SK-N-SH (cell line): ENCODE measurements around the gene SERTAD2. TPM values are rescaled to one million over a fixed set of nuclear protein-coding genes. Genes with fewer than 3 reads are reported as not detected.

Experiments
- CTCF ChIA-PET: fragments of 300-600, 350-600 bp; formaldehyde crosslinking; extraction: SDS; loops from one replicate; lab custom pipeline; 2021; lab: Yijun Ruan, JAX
- POLR2A ChIA-PET: fragments of 350-600 bp; sonication (Branson Sonifier 250); formaldehyde crosslinking; extraction: SDS; loops from one replicate; lab custom pipeline; 2020; ENCODE audit warnings: antibody characterized with exemption, inconsistent platforms; lab: Yijun Ruan, JAX
- DNase-seq: peaks from one replicate; pipeline ENCODE4 v3.0.0; 2012
- H2AFZ ChIP-seq: fragments of 200-600 bp; sonication (generic); 2 replicates; pipeline ENCODE4 v1.8.1; 2016; ENCODE audit warnings: antibody characterized with exemption, mild to moderate bottlenecking, low read depth
- H3F3A ChIP-seq: fragments of 200-600 bp; sonication (generic); replicated peaks from 2 replicates; pipeline ENCODE3; 2016; ENCODE audit warnings: antibody characterized with exemption, mild to moderate bottlenecking; ENCODE audit not compliant: insufficient read depth
- H3K27ac ChIP-seq, 2 experiments: fragments of 200-500 bp in 1 of 2; fragments of 200-600 bp in 1 of 2; sonication (Bioruptor generic) in 1 of 2; sonication (generic), shearing (Covaris generic) in 1 of 2; 2 replicates each; pipeline versions ENCODE4 v1.5.1 to v1.6.1; 2014 to 2016; ENCODE audit warnings: low read depth in 2 of 2, inconsistent platforms in 1 of 2, low read length in 1 of 2, mild to moderate bottlenecking in 1 of 2, mixed read lengths in 1 of 2
- H3K27me3 ChIP-seq: fragments of 200-600 bp; sonication (generic), shearing (Covaris generic); 2 replicates; pipeline ENCODE4 v1.6.1; 2016; ENCODE audit warnings: mixed run types; ENCODE audit not compliant: insufficient read depth
- H3K36me3 ChIP-seq, 2 experiments: fragments of 200-500 bp in 1 of 2; fragments of 200-600 bp in 1 of 2; sonication (Bioruptor generic) in 1 of 2; sonication (generic) in 1 of 2; replicated peaks in 1 of 2; 2 replicates each; pipeline versions ENCODE3 to v1.5.1; 2014 to 2016; ENCODE audit warnings: low read length in 1 of 2, mild to moderate bottlenecking in 1 of 2; ENCODE audit not compliant: insufficient read depth in 2 of 2, control insufficient read depth in 1 of 2
- H3K4me1 ChIP-seq, 2 experiments: fragments of 200-500 bp in 1 of 2; fragments of 200-600 bp in 1 of 2; sonication (Bioruptor generic) in 1 of 2; sonication (generic), shearing (Covaris generic) in 1 of 2; 2 replicates each; pipeline versions ENCODE4 v1.5.1 to v1.6.1; 2014 to 2016; ENCODE audit warnings: low read depth in 1 of 2, low read length in 1 of 2, mixed run types in 1 of 2; ENCODE audit not compliant: insufficient read depth in 2 of 2, control insufficient read depth in 1 of 2
- H3K4me2 ChIP-seq: fragments of 200-600 bp; sonication (generic), shearing (Covaris generic); 2 replicates; pipeline ENCODE4 v1.6.1; 2017; ENCODE audit warnings: mixed run types
- H3K4me3 ChIP-seq, 2 experiments: fragments of 200-500 bp in 1 of 2; fragments of 200-600 bp in 1 of 2; sonication (Bioruptor generic) in 1 of 2; sonication (generic), shearing (Covaris generic) in 1 of 2; 2 replicates each; pipeline versions ENCODE4 v1.5.1 to v1.8.1; 2014 to 2016; ENCODE audit warnings: low read depth in 2 of 2, inconsistent platforms in 1 of 2, low read length in 1 of 2, mild to moderate bottlenecking in 1 of 2, mixed read lengths in 1 of 2, moderate library complexity in 1 of 2
- H3K79me2 ChIP-seq: fragments of 200-600 bp; sonication (generic); 2 replicates; pipeline ENCODE4 v1.8.1; 2017; ENCODE audit warnings: mild to moderate bottlenecking; ENCODE audit not compliant: insufficient read depth
- H3K9ac ChIP-seq: fragments of 200-600 bp; sonication (generic); 2 replicates; pipeline ENCODE4 v1.6.1; 2017; ENCODE audit warnings: mixed run types
- H3K9me2 ChIP-seq: fragments of 200-600 bp; sonication (generic); 2 replicates; pipeline ENCODE4 v1.6.1; 2017; ENCODE audit warnings: mixed run types
- H3K9me3 ChIP-seq: fragments of 200-600 bp; sonication (generic); 2 replicates; pipeline ENCODE4 v1.6.1; 2017; ENCODE audit warnings: mixed run types, mild to moderate bottlenecking, moderate library complexity
- H4K20me1 ChIP-seq: fragments of 200-600 bp; sonication (generic); 2 replicates; pipeline ENCODE4 v1.6.1; 2017; ENCODE audit warnings: mild to moderate bottlenecking, mixed run types; ENCODE audit not compliant: insufficient read depth
- CHD2 ChIP-seq: fragments of 150-350 bp; IDR thresholded peaks from 2 replicates; pipeline ENCODE4 v1.6.1; 2018; ENCODE audit warnings: low read length; ENCODE audit not compliant: partially characterized antibody
- EP300 ChIP-seq, 2 experiments: IDR thresholded peaks; 2 replicates each; pipeline versions ENCODE4 v1.4.0 to v1.6.1; 2012; ENCODE audit warnings: borderline replicate concordance in 1 of 2, low read depth in 1 of 2, low read length in 1 of 2
- GATA2 ChIP-seq: sonication (generic); formaldehyde crosslinking; IDR thresholded peaks from 2 replicates; pipeline ENCODE4 v1.5.0; 2020; ENCODE audit warnings: mild to moderate bottlenecking, missing genetic modification reagents
- IRF3 ChIP-seq: fragments of 150-350 bp; IDR thresholded peaks from 2 replicates; pipeline ENCODE4 v1.6.1; 2016; ENCODE audit warnings: mild to moderate bottlenecking, low read depth, low read length
- MXI1 ChIP-seq: IDR thresholded peaks from 2 replicates; pipeline ENCODE4 v1.6.1; 2012; ENCODE audit warnings: mild to moderate bottlenecking, low read depth, low read length, improper control_type of control experiment
- RCOR1 ChIP-seq: fragments of 150-350 bp; IDR thresholded peaks from 2 replicates; pipeline ENCODE4 v1.6.1; 2017; ENCODE audit warnings: antibody characterized with exemption, low read length
- TCF12 ChIP-seq: IDR thresholded peaks from 2 replicates; pipeline ENCODE4 v1.4.0; 2012
- USF2 ChIP-seq: fragments of 150-350 bp; IDR thresholded peaks from 2 replicates; pipeline ENCODE4 v1.6.1; 2017; ENCODE audit warnings: antibody characterized with exemption, low read length, low read depth, borderline replicate concordance
- WGBS: methylation state at CpG from one replicate; pipeline ENCODE4 v1.1.6; 2017; ENCODE audit warnings: low lambda C conversion rate; 5-methylcytosine and 5-hydroxymethylcytosine counted together
- polyA plus RNA-seq, 3 experiments: library from polyadenylated mRNA; depleted of rRNA; stranded (reverse); fragments of >200 nt; gene quantifications; 2 replicates each; pipeline ENCODE4 v1.2.3, GENCODE V29; 2012

SERTAD2 gene
- polyA plus RNA-seq, 1 of the 3 experiments (the other 2 are of a cell fraction): 9.1 TPM

DNA sequence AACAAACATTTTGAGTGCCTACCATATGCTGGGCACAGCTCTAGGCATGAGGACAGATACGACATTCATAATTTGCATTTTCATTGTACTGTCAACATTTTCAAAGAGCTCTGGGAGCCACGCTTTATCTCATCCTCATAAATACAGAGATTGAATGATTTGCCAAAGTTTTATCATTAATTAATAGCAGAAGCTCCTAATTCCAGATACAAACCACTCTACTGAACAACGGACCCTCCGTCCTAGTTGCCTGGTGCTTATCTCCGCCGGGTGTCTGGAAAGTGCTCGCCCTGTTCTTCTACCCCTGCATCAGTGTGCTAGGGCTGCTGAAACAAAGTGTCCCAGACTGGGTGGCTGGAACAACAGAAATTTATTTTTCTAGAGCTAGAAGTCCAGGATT lies 23.8 kb downstream of the SERTAD2 start:
- CTCF ChIA-PET: interaction anchor here (0.9 to 1.9 kb wide), 8 partner anchors 13 to 299 kb away, joined by 3 to 7 read pairs (median 4); partner anchors contain the start of gene SERTAD2
- Histone ChIP-seq H3K4me1 (peaks cover 0 to 46% of the 10 kb centered on the region in 2 experiments; a peak in 2 of 4 replicates), H3K9ac (no peak overlapping the region), H3K27ac (peak overlapping the region in 1 of 2 experiments; percentile 72; a peak in 2 of 4 replicates), H3K27me3 (no peaks in the 10 kb centered on the region), H2AFZ (no peak overlapping the region)
- TF ChIP-seq MXI1: peak; percentile 37; the same call in 1 of the 2 replicates
- TF ChIP-seq TCF12: no peak
- TF ChIP-seq RCOR1: peak; percentile 82
- TF ChIP-seq CHD2: peak; percentile 52
- TF ChIP-seq GATA2 (CRISPR knock-in tag): peak; percentile 62; the same call in 1 of the 2 replicates
- peak in 1 of 2 experiments; percentile 84; a peak in 2 of 4 replicates for TF ChIP-seq EP300 (IDR thresholded peaks at IDR 0.05; ENCODE audit: borderline replicate concordance in 1 of 2, low read depth in 1 of 2, low read length in 1 of 2)
- TF ChIP-seq USF2: no peak
- TF ChIP-seq, all 33 proteins: peak for 5
- POLR2A ChIA-PET: interaction anchor here (1.2 kb wide), 1 partner anchor 24 kb away, joined by 3 read pairs; the partner anchor contains the start of gene SERTAD2
- H3K36me3 ChIP-seq: peaks cover 17 to 28% of the 10 kb centered on the region in 2 experiments
- DNase-seq: peak; percentile 75
- H3F3A ChIP-seq: no peaks in the 10 kb centered on the region
- peaks cover 23% of the 10 kb centered on the region; the same call in 1 of the 2 replicates for H4K20me1 ChIP-seq
- no peaks in the 10 kb centered on the region for H3K9me3 ChIP-seq
- 83% methylated on average over 7 of the region's 7 CpGs for WGBS
- peaks cover 17% of the 10 kb centered on the region for H3K79me2 ChIP-seq
- H3K4me2 ChIP-seq: no peak overlapping the region
- H3K9me2 ChIP-seq: no peaks in the 10 kb centered on the region
- H3K4me3 ChIP-seq: no peak overlapping the region

GRCh38 chr2:64629329-64629781 lies 24.4 kb downstream of the SERTAD2 start:
- 78% methylated on average over 9 of the region's 10 CpGs for WGBS
- DNase-seq: no peak
- peaks cover 13 to 23% of the 10 kb centered on the region in 2 experiments for H3K36me3 ChIP-seq
- H3K27ac ChIP-seq: peak overlapping the region in 1 of 2 experiments; percentile 72; a peak in 2 of 4 replicates
- H2AFZ ChIP-seq: no peak overlapping the region
- H3K4me2 ChIP-seq: no peak overlapping the region
- no peak overlapping the region for H3K4me3 ChIP-seq
- no peaks in the 10 kb centered on the region for H3K9me2 ChIP-seq
- POLR2A ChIA-PET: interaction anchor here (1.2 kb wide), 1 partner anchor 24 kb away, joined by 3 read pairs; the partner anchor contains the start of gene SERTAD2
- peaks cover 12% of the 10 kb centered on the region for H3K79me2 ChIP-seq
- no peak overlapping the region for H3K9ac ChIP-seq
- peaks cover 0 to 46% of the 10 kb centered on the region in 2 experiments; a peak in 2 of 4 replicates for H3K4me1 ChIP-seq
- no peaks in the 10 kb centered on the region for H3F3A ChIP-seq
- peaks cover 19% of the 10 kb centered on the region; the same call in 1 of the 2 replicates for H4K20me1 ChIP-seq
- no peaks in the 10 kb centered on the region for H3K27me3 ChIP-seq
- TF ChIP-seq IRF3: no peak
- peak; percentile 37; the same call in 1 of the 2 replicates for TF ChIP-seq MXI1
- peak; percentile 44 for TF ChIP-seq CHD2
- no peaks in the 10 kb centered on the region for H3K9me3 ChIP-seq
- CTCF ChIA-PET: interaction anchor here (0.9 to 2.2 kb wide), 10 partner anchors 17 to 579 kb away, joined by 3 to 20 read pairs (median 4); partner anchors contain the start of gene SERTAD2
